WI38 (cell line): ENCODE results near the gene TBX4.

ENCODE experiments used
- H3K4me3 ChIP-seq: 2 replicates; pipeline ENCODE4 v1.5.1; 2011; ENCODE audit warnings: low read depth, mild to moderate bottlenecking, control low read depth, low read length
- CTCF ChIP-seq: IDR thresholded peaks from 2 replicates; pipeline ENCODE4 v1.5.1; 2012; ENCODE audit warnings: low read depth, mild to moderate bottlenecking, control low read depth, low read length

The TBX4 gene

GRCh38 chr17:61514491-61514890 lies 62.3 kb downstream of the TBX4 start:
- no peak for TF ChIP-seq CTCF
- H3K4me3 ChIP-seq: no peak overlapping the region

- H3K4me3 ChIP-seq: no peak overlapping the region
- no peak for TF ChIP-seq CTCF
These were observed 65.0 kb downstream of the TBX4 start for GRCh38 chr17:61517265-61517664.

GRCh38 chr17:61517843-61518606 lies 65.8 kb downstream of the TBX4 start:
- no peak overlapping the region for H3K4me3 ChIP-seq
- no peak for TF ChIP-seq CTCF

- no peak for TF ChIP-seq CTCF
- H3K4me3 ChIP-seq: no peak overlapping the region
These were observed 66.9 kb downstream of the TBX4 start for GRCh38 chr17:61519139-61519538.

- no peak for TF ChIP-seq CTCF
- no peak overlapping the region for H3K4me3 ChIP-seq
These were observed 67.7 kb downstream of the TBX4 start for GRCh38 chr17:61519754-61520440.

GRCh38 chr17:61520897-61521296 lies 68.7 kb downstream of the TBX4 start:
- TF ChIP-seq CTCF: no peak

GRCh38 chr17:61522088-61522487 lies 69.9 kb downstream of the TBX4 start:
- H3K4me3 ChIP-seq: no peak overlapping the region
- TF ChIP-seq CTCF: no peak

More at GRCh38 chr17:61520897-61521296, 68.7 kb downstream of the TBX4 start:
- no peak overlapping the region for H3K4me3 ChIP-seq
